ENCODE data around the gene LPP.

The LPP gene

DNA sequence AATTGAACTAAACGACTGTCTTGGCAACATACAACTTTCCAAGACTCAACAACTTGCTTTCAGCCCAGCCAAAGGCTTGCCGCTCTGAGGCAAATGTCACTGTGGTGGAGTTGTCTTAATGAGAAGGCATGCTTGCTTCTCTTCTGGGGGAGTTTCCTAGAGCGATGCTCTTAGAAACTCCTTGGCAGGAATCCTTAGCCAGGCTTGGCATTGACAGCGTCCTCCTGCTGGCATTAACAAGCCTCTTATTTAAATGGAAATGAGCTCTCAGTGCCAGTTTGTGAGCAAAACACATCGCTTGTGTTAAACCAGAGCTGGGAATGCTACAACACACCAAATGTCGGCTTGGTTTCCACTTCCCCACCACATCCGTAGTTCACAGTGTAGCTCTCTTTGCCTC, 752.3 kb downstream of the LPP start:
- DNase-seq (ENCODE audit: low read depth, low spot score), result no peak

- DNase-seq (ENCODE audit: low read depth, low spot score), result no peak
These were observed 754.3 kb downstream of the LPP start for GRCh38 chr3:188908002-188908850.

- no peak for DNase-seq (ENCODE audit: low read depth, low spot score)
These were observed 757.3 kb downstream of the LPP start for GRCh38 chr3:188911026-188911850.

DNA sequence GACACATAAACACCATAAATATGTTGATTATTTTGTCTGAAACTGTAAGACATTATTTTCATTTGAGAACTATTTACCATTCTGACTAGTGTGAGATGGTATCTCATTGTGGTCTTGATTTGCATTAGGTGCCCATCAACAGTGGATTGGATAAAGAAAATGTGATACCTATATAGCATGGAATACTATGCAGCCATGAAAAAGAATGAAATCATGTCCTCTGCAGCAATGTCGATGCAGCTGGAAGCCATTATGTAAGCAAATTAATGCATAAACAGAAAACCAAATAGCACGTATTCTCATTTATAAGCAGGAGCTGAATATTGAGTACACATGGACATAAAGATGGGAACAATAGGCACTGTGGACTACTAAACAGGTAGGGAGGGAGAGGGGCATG, 759.1 kb downstream of the LPP start:
- no peak for DNase-seq (ENCODE audit: low read depth, low spot score)

DNA sequence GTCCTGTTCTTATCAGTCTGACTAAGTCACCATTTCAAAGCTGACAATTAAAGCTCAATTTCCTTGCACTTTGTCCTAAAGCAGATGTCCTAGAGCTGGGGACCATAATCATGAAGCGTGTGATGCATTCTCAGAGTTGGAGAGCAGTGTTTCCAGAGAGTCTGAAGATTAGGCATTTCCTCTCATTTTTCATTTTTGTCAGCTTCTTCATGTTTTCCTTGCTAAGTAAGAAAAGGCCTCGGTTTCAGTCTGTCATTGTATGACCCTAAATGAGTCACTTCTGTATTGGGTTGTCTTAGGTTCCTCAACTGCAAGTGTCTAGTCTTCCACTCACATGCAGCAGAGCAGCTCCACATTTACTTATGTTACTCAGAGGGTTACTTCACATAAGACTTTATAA, 760.6 kb downstream of the LPP start:
- DNase-seq (ENCODE audit: low read depth, low spot score), result no peak

GRCh38 chr3:188915127-188915526, 761.2 kb downstream of the LPP start:
- no peak for DNase-seq (ENCODE audit: low read depth, low spot score)

- no peak for DNase-seq (ENCODE audit: low read depth, low spot score)
These were observed 763.0 kb downstream of the LPP start for GRCh38 chr3:188916934-188917401.

- no peak for DNase-seq (ENCODE audit: low read depth, low spot score)
These were observed 764.1 kb downstream of the LPP start for GRCh38 chr3:188918093-188918492.

- DNase-seq (ENCODE audit: low read depth, low spot score), result no peak
These were observed 769.7 kb downstream of the LPP start for GRCh38 chr3:188923671-188924070.

- DNase-seq (ENCODE audit: low read depth, low spot score), result no peak
These were observed 771.4 kb downstream of the LPP start for GRCh38 chr3:188925376-188925775.

GRCh38 chr3:188926111-188926510, 772.2 kb downstream of the LPP start:
- DNase-seq (ENCODE audit: low read depth, low spot score), result no peak

DNA sequence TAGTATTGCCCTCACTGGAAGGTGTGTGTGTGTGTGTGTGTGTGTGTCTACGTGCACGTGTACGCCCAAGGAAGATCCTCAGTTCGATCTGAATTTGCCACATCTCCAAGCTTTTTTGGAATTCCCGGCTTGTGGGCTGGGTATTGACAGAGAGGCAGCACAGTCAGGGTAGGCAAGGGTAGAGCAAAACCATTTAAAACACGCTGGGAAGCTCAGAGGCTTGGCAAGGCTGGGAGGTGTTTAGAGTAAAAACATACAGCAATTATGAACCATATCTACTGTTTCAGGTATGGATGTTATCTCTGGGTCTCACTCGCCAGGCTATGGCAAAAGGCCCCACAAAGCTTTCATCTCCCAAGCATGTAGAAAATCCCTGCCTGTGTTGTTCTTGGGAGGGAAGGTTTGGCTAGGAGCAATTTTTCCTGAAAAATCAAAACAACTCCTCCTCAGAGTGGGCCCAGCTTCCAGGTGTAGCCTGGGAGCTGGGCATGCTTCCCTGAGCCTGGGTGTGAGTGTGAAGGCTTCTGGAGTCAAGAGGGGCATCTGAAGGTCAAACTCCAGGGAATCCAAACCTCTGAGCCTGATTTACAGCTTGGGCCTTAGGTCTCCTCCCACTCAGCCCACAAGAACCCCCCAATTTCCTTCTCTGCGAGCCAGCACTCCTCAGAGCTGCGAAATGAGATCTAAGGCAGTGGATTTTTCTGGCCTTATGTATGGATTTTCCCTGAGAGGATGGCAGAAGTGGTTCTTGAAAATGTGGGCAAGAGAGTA, 773.0 kb downstream of the LPP start:
- DNase-seq (ENCODE audit: low read depth, low spot score), result no peak

DNA sequence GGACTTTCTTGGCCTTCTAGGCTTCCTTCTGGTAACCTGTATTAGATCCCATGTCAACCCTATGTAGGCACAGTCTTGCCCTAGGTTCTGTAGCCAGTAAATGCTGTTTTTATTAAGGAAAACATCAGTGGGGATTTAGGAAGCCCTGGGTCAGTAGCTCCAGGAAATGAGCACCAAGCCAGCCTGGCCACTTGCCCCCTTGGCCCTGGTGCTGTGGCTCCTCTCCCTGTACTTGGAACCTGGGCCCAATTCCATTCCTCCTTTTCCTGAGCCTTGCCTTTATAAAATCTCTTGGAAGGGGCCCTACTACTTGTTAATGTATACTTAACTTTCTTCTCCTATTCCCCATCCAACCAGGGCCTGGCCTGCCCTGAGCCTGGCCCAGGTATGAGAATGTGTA, 774.0 kb downstream of the LPP start:
- DNase-seq (ENCODE audit: low read depth, low spot score), result no peak

DNA sequence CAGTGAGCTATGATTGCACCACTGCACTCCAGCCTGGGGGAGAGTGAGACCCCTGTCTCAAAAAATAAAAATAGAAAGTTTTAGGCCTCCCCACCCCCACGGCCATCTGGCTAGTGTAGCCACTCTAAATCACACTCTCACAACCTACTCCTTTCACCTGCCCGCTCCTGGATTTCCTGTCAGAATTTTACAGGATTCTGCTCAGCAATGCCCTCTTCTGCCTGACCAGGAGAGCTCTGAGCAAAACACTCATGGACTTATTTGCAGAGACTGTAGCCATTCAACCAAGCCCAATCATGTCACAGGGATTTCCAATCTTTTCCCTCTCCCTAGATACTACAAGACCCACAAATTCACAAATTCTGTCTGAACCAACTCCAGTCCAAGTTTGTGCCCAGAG, 775.2 kb downstream of the LPP start:
- DNase-seq (ENCODE audit: low read depth, low spot score), result no peak

- DNase-seq (ENCODE audit: low read depth, low spot score), result no peak
These were observed 777.1 kb downstream of the LPP start for GRCh38 chr3:188931036-188931435.

- DNase-seq (ENCODE audit: low read depth, low spot score), result no peak
These were observed 777.6 kb downstream of the LPP start for GRCh38 chr3:188931531-188931930.

DNA sequence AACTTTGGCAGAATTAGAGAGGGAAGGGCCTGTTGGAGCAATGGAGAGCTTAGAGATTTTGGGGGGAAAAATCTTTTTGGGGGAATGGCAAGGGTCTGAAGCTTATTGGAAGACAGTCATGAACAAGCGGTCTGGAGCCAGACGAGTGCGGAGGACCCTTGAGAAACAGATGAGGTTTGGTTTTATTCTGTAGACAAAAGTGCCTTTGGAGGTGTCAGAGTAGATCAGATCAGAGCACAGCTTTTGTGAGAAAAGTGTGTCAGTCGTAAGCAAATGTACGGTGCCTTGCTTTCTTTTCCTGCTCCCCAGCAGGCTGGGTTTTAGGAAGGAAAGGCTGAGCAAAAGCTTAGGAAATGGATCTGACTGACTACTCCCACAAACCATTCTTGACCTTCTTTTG, 781.0 kb downstream of the LPP start:
- DNase-seq (ENCODE audit: low read depth, low spot score), result no peak

GRCh38 chr3:188936597-188937107, 782.7 kb downstream of the LPP start:
- no peak for DNase-seq (ENCODE audit: low read depth, low spot score)

- no peak for DNase-seq (ENCODE audit: low read depth, low spot score)
These were observed 783.4 kb downstream of the LPP start for GRCh38 chr3:188937389-188937788.

DNA sequence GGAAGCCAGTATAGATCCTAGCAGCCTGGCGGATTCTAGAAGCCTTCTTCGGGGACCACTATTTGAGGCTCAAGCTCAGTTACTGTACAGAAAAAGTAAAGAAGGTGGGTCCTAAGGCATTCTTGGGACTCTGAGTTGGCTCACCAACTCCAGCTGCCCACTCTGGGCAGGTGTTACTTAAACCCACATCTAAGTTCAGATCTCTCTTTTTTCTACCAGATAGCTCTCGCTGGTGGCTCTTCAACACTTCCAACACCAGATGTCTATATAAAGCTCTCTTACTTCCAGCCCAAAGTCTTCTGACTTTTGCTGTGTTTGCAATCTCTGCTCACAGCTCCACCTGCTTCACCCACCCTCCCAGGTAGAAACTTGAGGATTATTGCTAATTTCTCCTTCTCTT, 785.0 kb downstream of the LPP start:
- DNase-seq (ENCODE audit: low read depth, low spot score), result no peak

DNA sequence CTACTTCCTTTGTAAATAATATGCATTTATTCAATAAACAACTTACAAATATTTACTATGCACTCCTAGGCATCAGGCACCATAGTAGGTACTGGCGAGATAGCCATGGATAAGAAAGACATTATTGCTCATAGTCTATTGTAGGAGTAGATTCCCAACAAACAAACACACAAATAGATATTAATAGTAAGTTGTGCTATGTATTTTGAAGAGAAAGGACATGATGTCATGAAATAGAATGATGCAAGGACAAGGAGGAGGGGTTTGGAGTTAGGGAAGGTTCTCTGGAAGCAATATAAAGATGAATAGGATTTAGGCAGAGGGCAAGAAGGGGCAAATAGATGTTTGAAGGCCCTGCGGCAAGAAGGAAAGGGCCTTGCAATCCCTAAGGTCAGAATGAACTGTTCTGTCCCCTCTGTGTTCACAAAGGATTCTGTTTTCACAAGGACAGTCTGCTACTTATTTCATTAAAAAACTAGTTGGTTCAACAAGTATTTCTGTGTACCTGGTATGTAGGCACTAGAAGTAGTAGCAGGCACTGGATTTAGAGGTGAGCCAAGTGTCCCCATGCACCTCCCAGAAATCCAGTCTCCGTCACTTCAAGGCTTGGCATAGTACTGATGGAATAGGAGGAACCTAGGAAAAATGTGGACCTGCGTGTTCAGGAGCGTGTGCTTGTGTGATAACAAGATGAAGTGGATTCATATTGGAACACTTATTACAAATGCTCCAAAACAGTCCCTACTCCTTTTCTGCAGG, 786.0 kb downstream of the LPP start:
- DNase-seq (ENCODE audit: low read depth, low spot score), result no peak

Data from activated naive CD8-positive, alpha-beta T cell treated with anti-CD3 and anti-CD28 coated beads, Interleukin-2, amount 50 U/mL, for 16 hours (primary cell).